ENCODE results near the gene TMEM222.
A peak's percentile ranks its signal among the peaks of the same experiment; 100 is the strongest.

The TMEM222 gene

GRCh38 chr1:27290581-27290980 is 31.4 kb upstream of the TMEM222 start:
- DNase-seq: no peak
- TF ChIP-seq CTCF (IDR thresholded peaks at IDR 0.05; ENCODE audit: low read depth, low read length): no peak
- H3K27me3 ChIP-seq: no peaks in the 10 kb centered on the region
- no peaks in the 10 kb centered on the region for H3K4me1 ChIP-seq
- H3K9me3 ChIP-seq: no peaks in the 10 kb centered on the region
- no peak overlapping the region for H3K4me3 ChIP-seq (ENCODE audit: low read depth, low read length)
- no peaks in the 10 kb centered on the region for H3K36me3 ChIP-seq

GRCh38 chr1:27292106-27292505 is 29.9 kb upstream of the TMEM222 start:
- DNase-seq: no peak
- no peaks in the 10 kb centered on the region for H3K9me3 ChIP-seq
- TF ChIP-seq CTCF (IDR thresholded peaks at IDR 0.05; ENCODE audit: low read depth, low read length): no peak

GRCh38 chr1:27293915-27294314 is 28.0 kb upstream of the TMEM222 start:
- DNase-seq: no peak
- H3K4me3 ChIP-seq (ENCODE audit: low read depth, low read length): no peak overlapping the region
- peaks cover 2% of the 10 kb centered on the region for H3K4me1 ChIP-seq
- H3K36me3 ChIP-seq: no peaks in the 10 kb centered on the region
- H3K9me3 ChIP-seq: no peaks in the 10 kb centered on the region
- H3K27me3 ChIP-seq: no peaks in the 10 kb centered on the region
- TF ChIP-seq CTCF (IDR thresholded peaks at IDR 0.05; ENCODE audit: low read depth, low read length): no peak

More at GRCh38 chr1:27292106-27292505, 29.9 kb upstream of the TMEM222 start:
- Histone ChIP-seq H3K4me3 (ENCODE audit: low read depth, low read length) (no peak overlapping the region), H3K27me3 (no peaks in the 10 kb centered on the region), H3K4me1 (no peaks in the 10 kb centered on the region), H3K36me3 (no peaks in the 10 kb centered on the region)

GRCh38 chr1:27296773-27297291 is 25.1 kb upstream of the TMEM222 start:
- H3K4me3 ChIP-seq (ENCODE audit: low read depth, low read length): no peak overlapping the region
- H3K36me3 ChIP-seq: no peaks in the 10 kb centered on the region
- TF ChIP-seq CTCF (IDR thresholded peaks at IDR 0.05; ENCODE audit: low read depth, low read length): peak; percentile 61
- no peaks in the 10 kb centered on the region for H3K27me3 ChIP-seq
- peak; percentile 69 for DNase-seq
- H3K9me3 ChIP-seq: no peaks in the 10 kb centered on the region
- H3K4me1 ChIP-seq: peaks cover 16% of the 10 kb centered on the region

GRCh38 chr1:27297903-27298302 is 24.1 kb upstream of the TMEM222 start:
- Histone ChIP-seq H3K9me3 (no peaks in the 10 kb centered on the region), H3K4me3 (ENCODE audit: low read depth, low read length) (no peak overlapping the region), H3K36me3 (no peaks in the 10 kb centered on the region), H3K4me1 (peaks cover 16% of the 10 kb centered on the region), H3K27me3 (no peaks in the 10 kb centered on the region)
- no peak for DNase-seq
- no peak for TF ChIP-seq CTCF (IDR thresholded peaks at IDR 0.05; ENCODE audit: low read depth, low read length)

GRCh38 chr1:27298632-27299384 is 23.2 kb upstream of the TMEM222 start:
- Histone ChIP-seq H3K27me3 (no peaks in the 10 kb centered on the region), H3K9me3 (no peaks in the 10 kb centered on the region), H3K4me3 (ENCODE audit: low read depth, low read length) (no peak overlapping the region), H3K4me1 (peaks cover 16% of the 10 kb centered on the region), H3K36me3 (no peaks in the 10 kb centered on the region)
- no peak for TF ChIP-seq CTCF (IDR thresholded peaks at IDR 0.05; ENCODE audit: low read depth, low read length)
- peak; percentile 32 for DNase-seq

All from BE2C (cell line).